Trophoblast cell (in vitro differentiated cells and primary cell): ENCODE measurements around the gene POLR1A.

Source experiments
- DNase-seq, 2 donors: peaks; one replicate each; pipeline ENCODE4 v3.0.0-alpha.2; 2016
- H2AFZ ChIP-seq: 2 replicates; pipeline ENCODE4 v1.6.1; 2013; ENCODE audit warnings: low read length, moderate library complexity, mild to moderate bottlenecking; ENCODE audit not compliant: insufficient read depth, poor library complexity
- H2AK5ac ChIP-seq: 2 replicates; pipeline ENCODE4 v1.6.1; 2013; ENCODE audit warnings: mild to moderate bottlenecking, low read length
- H2BK120ac ChIP-seq: 2 replicates; pipeline ENCODE4 v1.6.1; 2013; ENCODE audit warnings: low read length, mild to moderate bottlenecking, moderate library complexity; ENCODE audit not compliant: insufficient read depth, poor library complexity
- H2BK12ac ChIP-seq: 2 replicates; pipeline ENCODE4 v1.6.1; 2013; ENCODE audit warnings: mild to moderate bottlenecking, low read length, moderate library complexity
- H2BK5ac ChIP-seq: 2 replicates; pipeline ENCODE4 v1.6.1; 2013; ENCODE audit warnings: low read length, low read depth, moderate library complexity, mild to moderate bottlenecking; ENCODE audit not compliant: poor library complexity
- H3K14ac ChIP-seq: 2 replicates; pipeline ENCODE4 v1.6.1; 2013; ENCODE audit warnings: mild to moderate bottlenecking, low read length
- H3K18ac ChIP-seq: 2 replicates; pipeline ENCODE4 v1.6.1; 2013; ENCODE audit warnings: mild to moderate bottlenecking, low read length
- H3K23ac ChIP-seq: 2 replicates; pipeline ENCODE4 v1.6.1; 2013; ENCODE audit warnings: low read length
- H3K27ac ChIP-seq: 2 replicates; pipeline ENCODE4 v1.5.1; 2013; ENCODE audit warnings: low read depth, mild to moderate bottlenecking, inconsistent platforms, low read length, moderate library complexity
- H3K27me3 ChIP-seq: 2 replicates; pipeline ENCODE4 v1.6.1; 2013; ENCODE audit warnings: inconsistent platforms, mild to moderate bottlenecking, low read length, moderate library complexity; ENCODE audit not compliant: insufficient read depth
- H3K36me3 ChIP-seq, 2 experiments: 1 replicate in 1 of 2; 2 replicates in 1 of 2; pipeline ENCODE4 v1.6.1; 2013; ENCODE audit warnings: low read length in 2 of 2, mild to moderate bottlenecking in 2 of 2, moderate library complexity in 1 of 2; ENCODE audit not compliant: insufficient read depth in 2 of 2, control insufficient read depth in 1 of 2
- H3K4ac ChIP-seq: 2 replicates; pipeline ENCODE4 v1.6.1; 2013; ENCODE audit warnings: low read depth, mild to moderate bottlenecking, low read length, moderate library complexity
- H3K4me1 ChIP-seq, 2 experiments: 1 replicate in 1 of 2; 2 replicates in 1 of 2; pipeline ENCODE4 v1.6.1; 2013; ENCODE audit warnings: low read length in 2 of 2, mild to moderate bottlenecking in 2 of 2, moderate library complexity in 1 of 2; ENCODE audit not compliant: insufficient read depth in 2 of 2, control insufficient read depth in 1 of 2
- H3K4me2 ChIP-seq: 2 replicates; pipeline ENCODE4 v1.6.1; 2013; ENCODE audit warnings: inconsistent platforms, mild to moderate bottlenecking, low read length, moderate library complexity
- H3K4me3 ChIP-seq: 2 replicates; pipeline ENCODE4 v1.5.1; 2013; ENCODE audit warnings: mild to moderate bottlenecking, low read depth, low read length, inconsistent platforms
- H3K79me1 ChIP-seq: one replicate; pipeline ENCODE4 v1.6.1; 2013; ENCODE audit warnings: low read length
- H3K79me2 ChIP-seq: 2 replicates; pipeline ENCODE4 v1.6.1; 2013; ENCODE audit warnings: low read length, mild to moderate bottlenecking; ENCODE audit not compliant: control insufficient read depth, insufficient read depth, poor library complexity
- H3K9ac ChIP-seq: 2 replicates; pipeline ENCODE4 v1.6.1; 2013; ENCODE audit warnings: mild to moderate bottlenecking, low read length
- H3K9me3 ChIP-seq: 2 replicates; pipeline ENCODE4 v1.6.1; 2013; ENCODE audit warnings: low read depth, mild to moderate bottlenecking, control low read depth, inconsistent platforms, low read length; ENCODE audit not compliant: insufficient read depth
- H4K12ac ChIP-seq: 2 replicates; pipeline ENCODE4 v1.6.1; 2013; ENCODE audit warnings: low read depth, mild to moderate bottlenecking, low read length, moderate library complexity
- H4K8ac ChIP-seq: 2 replicates; pipeline ENCODE4 v1.6.1; 2013; ENCODE audit warnings: low read depth, mild to moderate bottlenecking, low read length, moderate library complexity
- H4K91ac ChIP-seq: one replicate; pipeline ENCODE4 v1.6.1; 2013; ENCODE audit warnings: low read depth, mild to moderate bottlenecking, low read length, moderate library complexity
- WGBS: extraction: QIAGEN DNeasy Blood & Tissue Kit; methylation state at CpG from one replicate; pipeline ENCODE4 v1.1.7; 2013; ENCODE audit warnings: missing lambda C conversion rate; ENCODE audit not compliant: insufficient read length, insufficient coverage; ENCODE audit errors: extremely low coverage; 5-methylcytosine and 5-hydroxymethylcytosine counted together

The POLR1A gene

DNA sequence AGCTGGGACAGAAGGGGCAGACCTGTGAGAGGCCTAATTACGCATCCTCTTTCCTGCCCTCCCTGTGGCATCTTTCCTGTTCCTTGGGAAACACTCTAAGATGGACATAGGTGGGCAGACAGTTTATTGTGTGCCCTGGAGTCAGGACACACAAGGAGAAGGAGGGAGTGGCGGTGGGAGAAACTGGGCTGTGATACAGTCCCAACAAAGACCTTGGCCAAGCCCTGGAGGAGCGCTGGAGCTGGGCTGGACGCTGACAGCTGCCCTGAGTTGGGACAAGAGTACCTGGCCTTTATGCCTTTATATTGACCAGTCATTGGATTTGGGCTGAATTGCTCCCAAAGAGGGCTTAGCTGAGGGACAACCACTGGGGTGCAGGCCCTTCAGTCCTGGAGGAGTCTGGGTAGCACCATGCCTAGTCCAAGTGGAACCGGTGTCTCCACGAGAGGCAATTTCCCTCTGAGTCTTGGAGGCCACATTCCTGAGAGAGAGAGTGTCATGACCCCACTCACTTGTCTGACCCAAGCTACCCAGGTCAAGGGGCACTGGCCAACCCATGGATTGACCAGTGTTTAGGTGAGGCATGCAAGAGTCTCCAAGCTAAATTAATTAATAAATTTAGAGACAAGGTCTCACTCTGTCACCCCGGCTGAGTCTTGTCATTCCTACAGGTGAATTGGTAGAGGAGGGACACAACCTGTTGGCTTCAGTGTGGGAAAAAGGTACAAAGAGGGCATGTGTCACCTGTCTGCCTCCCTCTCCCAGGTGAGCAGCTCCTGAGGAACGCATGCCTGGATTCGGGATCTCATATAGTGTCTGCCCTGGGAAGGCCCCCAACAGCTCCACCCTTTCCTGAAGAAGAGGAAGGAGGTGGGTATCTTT is 109.8 kb downstream of the POLR1A start:
- H4K8ac ChIP-seq, result peak overlapping the region; percentile 3
- no peak overlapping the region for H4K12ac ChIP-seq

DNA sequence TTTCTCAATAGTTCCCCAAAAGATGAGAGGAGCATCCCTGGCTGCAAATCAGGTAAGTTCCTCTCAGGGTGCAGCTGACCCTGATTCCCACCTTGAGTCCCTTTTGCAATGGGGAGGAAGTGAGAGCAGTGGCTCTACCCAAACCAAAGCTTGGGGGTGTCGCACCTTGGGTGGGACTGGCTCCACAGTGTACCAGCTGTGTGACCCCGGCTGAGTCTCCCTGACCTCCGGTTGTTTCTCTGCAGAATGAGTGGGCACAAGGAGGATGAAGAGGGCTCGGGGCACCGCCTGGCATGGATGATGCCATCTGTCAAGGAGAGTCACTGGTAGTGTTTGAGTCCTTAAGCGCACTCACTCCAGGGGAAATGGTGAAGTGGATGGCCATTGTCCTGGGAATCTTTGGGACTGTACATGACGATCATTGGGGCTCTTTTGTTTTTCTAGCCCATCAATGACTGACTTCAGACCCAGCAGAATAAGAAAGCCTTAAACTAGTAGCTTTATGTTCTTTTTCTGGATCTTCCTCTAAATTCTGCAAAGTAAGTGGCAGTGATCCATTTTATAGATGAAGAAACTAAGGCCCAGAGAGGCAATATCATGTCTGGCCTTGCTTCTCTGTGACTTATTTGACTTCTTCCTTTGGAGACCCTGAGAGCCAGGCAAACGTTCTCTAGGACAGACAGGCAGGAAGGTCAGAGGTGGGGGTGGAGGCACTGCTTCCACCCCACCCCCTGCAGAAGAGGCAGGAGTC is 110.6 kb downstream of the POLR1A start:
- H4K91ac ChIP-seq, result peak overlapping the region; percentile 97
- no peak overlapping the region for H3K23ac ChIP-seq
- no peak for DNase-seq
- no peak overlapping the region for H3K27ac ChIP-seq
- no peak overlapping the region for H3K4me2 ChIP-seq
- H3K9me3 ChIP-seq, result no peaks in the 10 kb centered on the region
- no peaks in the 10 kb centered on the region for H3K36me3 ChIP-seq
- H2BK120ac ChIP-seq, result peak overlapping the region; percentile 16
- no CpG with 5 or more reads among the region's 8 CpGs for WGBS
- no peak overlapping the region for H4K8ac ChIP-seq
- H3K9ac ChIP-seq, result no peak overlapping the region
- H3K18ac ChIP-seq, result no peak overlapping the region
- H3K27me3 ChIP-seq, result peaks cover 2% of the 10 kb centered on the region
- H3K4me1 ChIP-seq, result peaks cover 30 to 37% of the 10 kb centered on the region in 2 experiments
- peak overlapping the region; percentile 41 for H2BK12ac ChIP-seq
- peaks cover 27% of the 10 kb centered on the region for H3K79me1 ChIP-seq
- H3K14ac ChIP-seq, result no peak overlapping the region
- no peak overlapping the region for H2BK5ac ChIP-seq
- H4K12ac ChIP-seq, result no peak overlapping the region
- no peak overlapping the region for H3K4ac ChIP-seq
- no peak overlapping the region for H3K4me3 ChIP-seq
- H2AK5ac ChIP-seq, result peak overlapping the region; percentile 21
- no peak overlapping the region for H2AFZ ChIP-seq
- H3K79me2 ChIP-seq, result peaks cover 8% of the 10 kb centered on the region

More for the DNA sequence above, 109.8 kb downstream of the POLR1A start:
- Histone ChIP-seq H3K27me3 (no peaks in the 10 kb centered on the region), H2AFZ (no peak overlapping the region), H3K79me2 (peaks cover 8% of the 10 kb centered on the region), H3K9ac (no peak overlapping the region), H3K36me3 (no peaks in the 10 kb centered on the region), H3K27ac (no peak overlapping the region), H2AK5ac (peak overlapping the region; percentile 50), H3K9me3 (no peaks in the 10 kb centered on the region), H3K79me1 (peaks cover 28% of the 10 kb centered on the region), H3K4me1 (peaks cover 30 to 42% of the 10 kb centered on the region in 2 experiments), H2BK5ac (peak overlapping the region; percentile 81), H3K14ac (peak overlapping the region; percentile 26), H3K4me3 (no peak overlapping the region), H2BK12ac (peak overlapping the region; percentile 75), H2BK120ac (peak overlapping the region; percentile 99), H3K23ac (no peak overlapping the region), H3K4ac (no peak overlapping the region), H3K18ac (no peak overlapping the region), H3K4me2 (no peak overlapping the region), H4K91ac (peak overlapping the region; percentile 97)
- no CpG with 5 or more reads among the region's 9 CpGs for WGBS
- no peak for DNase-seq

- Histone ChIP-seq H3K9me3 (no peaks in the 10 kb centered on the region), H4K12ac (no peak overlapping the region), H3K27me3 (peaks cover 2% of the 10 kb centered on the region), H2BK12ac (peak overlapping the region; percentile 6), H3K4ac (no peak overlapping the region), H3K36me3 (no peaks in the 10 kb centered on the region), H3K23ac (no peak overlapping the region), H2AFZ (no peak overlapping the region), H3K79me2 (peaks cover 7% of the 10 kb centered on the region), H3K4me1 (peaks cover 27 to 34% of the 10 kb centered on the region in 2 experiments), H4K91ac (peak overlapping the region; percentile 63), H3K14ac (no peak overlapping the region), H3K79me1 (peaks cover 22% of the 10 kb centered on the region), H3K4me3 (no peak overlapping the region), H3K4me2 (no peak overlapping the region), H2AK5ac (no peak overlapping the region), H4K8ac (no peak overlapping the region), H3K9ac (no peak overlapping the region), H2BK5ac (no peak overlapping the region), H3K18ac (no peak overlapping the region), H3K27ac (no peak overlapping the region), H2BK120ac (no peak overlapping the region)
- no peak for DNase-seq
- no CpG with 5 or more reads among the region's 3 CpGs for WGBS
Measured at GRCh38 chr2:85994421-85994777, 111.3 kb downstream of the POLR1A start.

GRCh38 chr2:85992611-85993010 is 113.1 kb downstream of the POLR1A start:
- Histone ChIP-seq H3K23ac (no peak overlapping the region), H2BK120ac (no peak overlapping the region), H3K14ac (no peak overlapping the region), H3K27me3 (peaks cover 2% of the 10 kb centered on the region), H2AFZ (no peak overlapping the region), H3K4me3 (no peak overlapping the region), H3K9me3 (no peaks in the 10 kb centered on the region), H3K79me2 (peaks cover 6% of the 10 kb centered on the region), H3K36me3 (no peaks in the 10 kb centered on the region), H3K18ac (no peak overlapping the region), H3K4ac (no peak overlapping the region), H4K91ac (no peak overlapping the region), H3K27ac (no peak overlapping the region), H3K9ac (no peak overlapping the region), H3K4me2 (no peak overlapping the region), H2AK5ac (no peak overlapping the region), H3K79me1 (peaks cover 13% of the 10 kb centered on the region), H4K8ac (no peak overlapping the region), H2BK12ac (no peak overlapping the region), H2BK5ac (no peak overlapping the region), H4K12ac (no peak overlapping the region), H3K4me1 (peaks cover 18 to 21% of the 10 kb centered on the region in 2 experiments)
- no peak for DNase-seq
